Colonic mucosa (tissue), 4 donors: ENCODE data around the gene ITFG1. TPM values are rescaled to one million over a fixed set of nuclear protein-coding genes. Genes with fewer than 3 reads are reported as not detected.

ENCODE experiments used
- DNase-seq: peaks from one replicate; pipeline ENCODE4 v3.0.0-alpha.2; 2020
- H3K27ac ChIP-seq: fragments of 200-600 bp; one replicate; pipeline ENCODE4 v1.8.0; 2021
- H3K27me3 ChIP-seq: fragments of 200-600 bp; one replicate; pipeline ENCODE4 v1.8.0; 2021
- H3K36me3 ChIP-seq: fragments of 200-600 bp; one replicate; pipeline ENCODE4 v1.8.0; 2021
- H3K4me1 ChIP-seq: fragments of 200-600 bp; one replicate; pipeline ENCODE4 v1.8.0; 2021; ENCODE audit warnings: mild to moderate bottlenecking
- H3K4me3 ChIP-seq: fragments of 200-600 bp; one replicate; pipeline ENCODE4 v1.8.0; 2021
- H3K9ac ChIP-seq, 2 donors: one replicate each; pipeline ENCODE4 v1.7.0; 2013; ENCODE audit warnings: control low read depth in 2 of 2, low read depth in 2 of 2, low read length in 2 of 2
- H3K9me3 ChIP-seq: fragments of 200-600 bp; one replicate; pipeline ENCODE4 v1.8.0; 2021
- CTCF ChIP-seq: fragments of 200-600 bp; IDR thresholded peaks from one replicate; pipeline ENCODE4 v1.8.0; 2022; ENCODE audit warnings: antibody characterized with exemption, mild to moderate bottlenecking
- intact Hi-C: fragments of 100-400 bp; cut with DNase I; formaldehyde crosslinking; loops from one replicate; pipeline ENCODE4 v1.14.1; 2022
- total RNA-seq, 2 donors: library from RNA; stranded (reverse); fragmentation: NEBNext Ultra II Directional in 1 of 2; extraction: Animal tissue kit (Norgen Biotek cat#: 25700) in 1 of 2; gene quantifications; one replicate each; pipeline ENCODE4 v1.2.1, GENCODE V29; 2021
- donor health status: healthy.
- donor health status: DM: no; HTN: no; CAD: no.
- donor health status: DM: no; HTN: no; CAD: no.

ITFG1 gene
- total RNA-seq, 2 donors from 2014 or later = 45.9 to 92.0 TPM

GRCh38 chr16:47125757-47126156 lies 335.1 kb downstream of the ITFG1 start:
- Histone ChIP-seq H3K4me1 (no peaks in the 10 kb centered on the region), H3K36me3 (no peaks in the 10 kb centered on the region), H3K27me3 (no peaks in the 10 kb centered on the region), H3K9ac (no peak overlapping the region), H3K4me3 (no peak overlapping the region), H3K9me3 (no peaks in the 10 kb centered on the region), H3K27ac (no peak overlapping the region)
- TF ChIP-seq CTCF = no peak
- no peak for DNase-seq
- intact Hi-C loops = no loop called here

GRCh38 chr16:47113130-47113529 lies 347.7 kb downstream of the ITFG1 start:
- intact Hi-C loops = no loop called here
- Histone ChIP-seq H3K27me3 (no peaks in the 10 kb centered on the region), H3K4me3 (no peak overlapping the region), H3K36me3 (no peaks in the 10 kb centered on the region), H3K27ac (no peak overlapping the region), H3K4me1 (no peaks in the 10 kb centered on the region), H3K9me3 (no peaks in the 10 kb centered on the region), H3K9ac (no peak overlapping the region)
- no peak for DNase-seq
- no peak for TF ChIP-seq CTCF

GRCh38 chr16:47110939-47111338 lies 349.9 kb downstream of the ITFG1 start:
- intact Hi-C loops = no loop called here
- Histone ChIP-seq H3K27me3 (no peaks in the 10 kb centered on the region), H3K9me3 (no peaks in the 10 kb centered on the region), H3K4me3 (no peak overlapping the region), H3K27ac (no peak overlapping the region), H3K4me1 (no peaks in the 10 kb centered on the region), H3K36me3 (no peaks in the 10 kb centered on the region), H3K9ac (no peak overlapping the region)
- DNase-seq = no peak
- no peak for TF ChIP-seq CTCF

GRCh38 chr16:47109361-47109760 lies 351.5 kb downstream of the ITFG1 start:
- no peak overlapping the region for H3K27ac ChIP-seq
- no peaks in the 10 kb centered on the region for H3K27me3 ChIP-seq
- H3K9ac ChIP-seq = no peak overlapping the region
- H3K4me1 ChIP-seq = no peaks in the 10 kb centered on the region
- DNase-seq = no peak
- no peak overlapping the region for H3K4me3 ChIP-seq
- no peak for TF ChIP-seq CTCF
- H3K9me3 ChIP-seq = no peaks in the 10 kb centered on the region
- intact Hi-C loops = no loop called here
- H3K36me3 ChIP-seq = no peaks in the 10 kb centered on the region

Other genes with a start within 250 kb of the ITFG1 start
- 10 to 100 TPM; 74.9 to 80.6 TPM for gene PHKB, start 268 bp upstream of the ITFG1 start, total RNA-seq